Smooth muscle cell of the brain vasculature (primary cell): ENCODE results near the gene AKR1D1.

Source experiments
- DNase-seq: peaks from one replicate; pipeline ENCODE4 v3.0.0-alpha.2; 2012; ENCODE audit warnings: low read depth, low spot score

Gene AKR1D1

GRCh38 chr7:138166681-138167080 lies 90.4 kb downstream of the AKR1D1 start:
- DNase-seq, result no peak

GRCh38 chr7:138167222-138167621 lies 91.0 kb downstream of the AKR1D1 start:
- no peak for DNase-seq

- DNase-seq, result no peak
These were observed 91.6 kb downstream of the AKR1D1 start for GRCh38 chr7:138167869-138168296.
